HepG2 (cell line): ENCODE results near the gene ZNF493. TPM values are rescaled to one million over a fixed set of nuclear protein-coding genes. Genes with fewer than 3 reads are reported as not detected.

ENCODE experiments used
- AGO2 ChIP-seq: fragments of 200-400 bp; formaldehyde crosslinking; optimal IDR thresholded peaks from 2 replicates; pipeline ENCODE3; 2017; ENCODE audit warnings: mild to moderate bottlenecking, low read depth, low read length, moderate library complexity
- DMAP1 ChIP-seq: IDR thresholded peaks from 2 replicates; pipeline ENCODE4 v1.6.1; 2016
- DR1 ChIP-seq: sonication (generic); formaldehyde crosslinking; IDR thresholded peaks from 2 replicates; pipeline ENCODE4 v1.8.0; 2021; ENCODE audit warnings: mild to moderate bottlenecking, missing genetic modification reagents, inconsistent platforms
- EED ChIP-seq: sonication (generic); formaldehyde crosslinking; IDR thresholded peaks from 2 replicates; pipeline ENCODE4 v1.5.0; 2020; ENCODE audit warnings: mild to moderate bottlenecking, missing genetic modification reagents
- EZH2 ChIP-seq: conservative IDR thresholded peaks from 2 replicates; pipeline ENCODE4 v1.6.1; 2012; ENCODE audit warnings: mild to moderate bottlenecking, low read depth, low read length, moderate library complexity
- IKZF4 ChIP-seq: sonication (generic); formaldehyde crosslinking; IDR thresholded peaks from 2 replicates; pipeline ENCODE4 v1.5.1; 2020; ENCODE audit warnings: borderline replicate concordance, mild to moderate bottlenecking, low read depth, missing genetic modification reagents; ENCODE audit errors: not compliant biosample characterization
- LCORL ChIP-seq, 2 experiments: fragments of 450-650 bp in 1 of 2; sonication (generic) in 1 of 2; formaldehyde crosslinking in 1 of 2; IDR thresholded peaks; 2 replicates each; pipeline versions ENCODE4 v1.5.0 to v1.6.1; 2017 to 2020; ENCODE audit warnings: antibody characterized with exemption in 1 of 2, missing genetic modification reagents in 1 of 2
- MXI1 ChIP-seq: IDR thresholded peaks from 3 replicates; pipeline ENCODE4 v1.6.1; 2012; ENCODE audit warnings: low read depth, low read length, inconsistent platforms, borderline replicate concordance
- PHF8 ChIP-seq: sonication (generic); formaldehyde crosslinking; IDR thresholded peaks from 2 replicates; pipeline ENCODE4 v1.5.0; 2020; ENCODE audit warnings: missing genetic modification reagents
- TOE1 ChIP-seq: sonication (generic); formaldehyde crosslinking; IDR thresholded peaks from 2 replicates; pipeline ENCODE4 v1.4.0; 2020; ENCODE audit warnings: mild to moderate bottlenecking, missing genetic modification reagents
- TSC22D2 ChIP-seq: sonication (generic); formaldehyde crosslinking; IDR thresholded peaks from 2 replicates; pipeline ENCODE4 v1.5.1; 2020; ENCODE audit warnings: missing genetic modification reagents, mild to moderate bottlenecking, borderline replicate concordance
- YY1 ChIP-seq: IDR thresholded peaks from 2 replicates; pipeline ENCODE4 v1.6.1; 2011; ENCODE audit warnings: low read length, low read depth, moderate library complexity, mild to moderate bottlenecking; ENCODE audit not compliant: insufficient read depth, insufficient replicate concordance
- ZBTB26 ChIP-seq: IDR thresholded peaks from 2 replicates; pipeline ENCODE4 v1.6.1; 2016; ENCODE audit warnings: missing compliant biosample characterization, missing genetic modification reagents, borderline replicate concordance
- ZBTB38 ChIP-seq: sonication (generic); formaldehyde crosslinking; IDR thresholded peaks from 2 replicates; pipeline ENCODE4 v1.5.1; 2020; ENCODE audit warnings: mild to moderate bottlenecking, missing genetic modification reagents
- ZBTB7B ChIP-seq: sonication (generic); formaldehyde crosslinking; IDR thresholded peaks from 2 replicates; pipeline ENCODE4 v1.4.0; 2020; ENCODE audit warnings: missing genetic modification reagents
- ZFP37 ChIP-seq: sonication (generic); formaldehyde crosslinking; IDR thresholded peaks from 2 replicates; pipeline ENCODE4 v1.4.0; 2020; ENCODE audit warnings: missing genetic modification reagents, borderline replicate concordance
- ZFX ChIP-seq: sonication (generic); formaldehyde crosslinking; IDR thresholded peaks from 2 replicates; pipeline ENCODE4 v1.4.0; 2020; ENCODE audit warnings: mild to moderate bottlenecking, low read depth, missing genetic modification reagents, moderate library complexity
- ZMYM2 ChIP-seq: sonication (generic); formaldehyde crosslinking; IDR thresholded peaks from 2 replicates; pipeline ENCODE4 v1.8.0; 2022; ENCODE audit warnings: mild to moderate bottlenecking, missing genetic modification reagents
- ZMYM4 ChIP-seq: sonication (generic); formaldehyde crosslinking; IDR thresholded peaks from 2 replicates; pipeline ENCODE4 v1.8.1; 2023; ENCODE audit warnings: mild to moderate bottlenecking, missing genetic modification reagents
- ZNF143 ChIP-seq: sonication (generic); formaldehyde crosslinking; IDR thresholded peaks from 2 replicates; pipeline ENCODE4 v1.4.0; 2020; ENCODE audit warnings: missing genetic modification reagents
- ZNF234 ChIP-seq: sonication (generic); formaldehyde crosslinking; conservative IDR thresholded peaks from 2 replicates; pipeline ENCODE4 v1.5.1; 2020; ENCODE audit warnings: mild to moderate bottlenecking, missing genetic modification reagents
- ZNF382 ChIP-seq: sonication (generic); formaldehyde crosslinking; IDR thresholded peaks from 2 replicates; pipeline ENCODE4 v1.5.0; 2020; ENCODE audit warnings: missing genetic modification reagents, mild to moderate bottlenecking, borderline replicate concordance
- ZNF547 ChIP-seq: sonication (generic); formaldehyde crosslinking; IDR thresholded peaks from 2 replicates; pipeline ENCODE4 v1.5.1; 2020; ENCODE audit warnings: mild to moderate bottlenecking, missing genetic modification reagents
- ZNF652 ChIP-seq: IDR thresholded peaks from 2 replicates; pipeline ENCODE4 v1.6.1; 2016; ENCODE audit warnings: low read depth, borderline replicate concordance
- ZNF761 ChIP-seq: sonication (generic); formaldehyde crosslinking; conservative IDR thresholded peaks from 2 replicates; pipeline ENCODE4 v1.4.0; 2020; ENCODE audit warnings: mild to moderate bottlenecking, missing genetic modification reagents
- ZNF878 ChIP-seq: sonication (generic); formaldehyde crosslinking; IDR thresholded peaks from 2 replicates; pipeline ENCODE4 v1.8.1; 2023; ENCODE audit warnings: mild to moderate bottlenecking, missing genetic modification reagents, moderate library complexity
- polyA plus RNA-seq, 8 experiments: library from polyadenylated mRNA; depleted of rRNA in 3 of 8; stranded (reverse) in 7 of 8; unstranded in 1 of 8; fragments of >200 nt; fragmentation: Illumina TruSeq in 4 of 8; extraction: Trizol in 4 of 8; gene quantifications; 2 replicates each; pipeline versions ENCODE4 v1.2.1 to v1.2.3, GENCODE V29; 2011 to 2016; ENCODE audit warnings: low read depth in 4 of 8, missing spikeins in 1 of 8, mixed read lengths in 1 of 8; ENCODE audit not compliant: insufficient read depth in 1 of 8
- total RNA-seq, 5 experiments: library from RNA; depleted of rRNA; stranded (reverse); fragments of >200 nt; fragmentation: Illumina TruSeq; extraction: Trizol; gene quantifications; 2 replicates each; pipeline ENCODE4 v1.2.3, GENCODE V29; 2016; ENCODE audit warnings: low read depth in 1 of 5
- TF ChIP-seq, protein P1 (sequence below): sonication (generic); formaldehyde crosslinking; conservative IDR thresholded peaks from 2 replicates; pipeline ENCODE4 v1.4.0; 2020; ENCODE audit warnings: missing genetic modification reagents
- TF ChIP-seq, protein P2 (sequence below): IDR thresholded peaks from 2 replicates; pipeline ENCODE4 v1.6.1; 2016; ENCODE audit warnings: control low read depth

Gene ZNF493
- total and polyA plus RNA-seq, 2 of the 13 experiments (the other 11 are each of a cell fraction or from before 2014, with no cell fraction given) = 6.8 to 9.0 TPM

DNA sequence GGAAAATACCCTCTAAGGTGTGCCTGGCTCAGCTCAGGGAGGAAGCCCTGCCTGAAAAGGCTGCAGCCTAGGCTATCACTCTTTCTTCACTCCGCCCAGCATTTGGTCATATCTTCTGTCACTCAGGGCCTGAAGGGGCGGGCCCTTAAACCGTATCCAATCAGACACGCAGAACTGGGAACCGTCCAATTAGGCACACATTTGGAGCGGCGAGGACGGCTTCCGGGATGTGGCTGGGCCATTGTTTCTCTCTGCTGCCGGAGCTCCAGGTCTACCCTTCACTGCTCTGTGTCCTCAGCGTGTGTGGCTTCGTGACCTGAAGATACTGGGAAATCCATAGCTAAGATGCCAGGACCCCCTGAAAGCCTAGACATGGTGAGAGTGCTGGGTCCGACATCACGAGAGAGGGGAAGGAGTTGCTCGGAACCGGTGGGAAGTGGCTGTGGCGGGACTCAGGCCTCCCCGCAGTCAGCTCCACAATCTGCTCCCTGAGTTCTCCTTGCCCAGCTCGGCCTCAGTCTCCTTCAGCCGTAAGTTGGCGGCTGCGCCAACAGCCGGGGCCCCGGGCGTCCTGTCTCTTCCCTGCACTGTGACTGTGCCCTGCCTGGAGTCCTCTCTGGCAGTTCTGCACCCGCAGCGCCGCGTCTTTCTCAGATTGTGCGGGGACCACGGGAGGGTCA is at the start of gene ZNF493 (continued):
- 0 out of 2 replicates have a peak, but pooled peaks have one; percentile 53 for TF ChIP-seq TSC22D2
- no peak for TF ChIP-seq TOE1
- TF ChIP-seq, protein P1, sequence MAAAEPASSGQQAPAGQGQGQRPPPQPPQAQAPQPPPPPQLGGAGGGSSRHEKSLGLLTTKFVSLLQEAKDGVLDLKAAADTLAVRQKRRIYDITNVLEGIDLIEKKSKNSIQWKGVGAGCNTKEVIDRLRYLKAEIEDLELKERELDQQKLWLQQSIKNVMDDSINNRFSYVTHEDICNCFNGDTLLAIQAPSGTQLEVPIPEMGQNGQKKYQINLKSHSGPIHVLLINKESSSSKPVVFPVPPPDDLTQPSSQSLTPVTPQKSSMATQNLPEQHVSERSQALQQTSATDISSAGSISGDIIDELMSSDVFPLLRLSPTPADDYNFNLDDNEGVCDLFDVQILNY (CRISPR knock-in tag) = no peak
- TF ChIP-seq ZMYM2 (CRISPR knock-in tag) = no peak
- no peak for TF ChIP-seq AGO2
- 0 out of 2 replicates have a peak, but pooled peaks have one; percentile 32 for TF ChIP-seq ZBTB38
- TF ChIP-seq ZFP37 (CRISPR knock-in tag) = no peak
- peak; percentile 94 for TF ChIP-seq ZFX (CRISPR knock-in tag)
- TF ChIP-seq EZH2 = no peak
- TF ChIP-seq ZBTB7B (CRISPR knock-in tag) = no peak
- peak; percentile 28; the same call in 1 of the 3 replicates for TF ChIP-seq MXI1
- TF ChIP-seq ZMYM4 (CRISPR knock-in tag) = peak; percentile 96
- TF ChIP-seq PHF8 (CRISPR knock-in tag) = peak; percentile 90
- TF ChIP-seq ZNF547 (CRISPR knock-in tag) = no peak
- TF ChIP-seq IKZF4 = no peak
- no peak for TF ChIP-seq LCORL (IDR thresholded peaks at IDR 0.05)
- TF ChIP-seq LCORL (CRISPR knock-in tag; IDR thresholded peaks at IDR 0.05) = no peak
- TF ChIP-seq DR1 (CRISPR knock-in tag) = peak; percentile 40; the same call in 1 of the 2 replicates
- peak; percentile 31; the same call in 1 of the 2 replicates for TF ChIP-seq DMAP1
- no peak for TF ChIP-seq ZNF878 (CRISPR knock-in tag)
- TF ChIP-seq, protein P2, sequence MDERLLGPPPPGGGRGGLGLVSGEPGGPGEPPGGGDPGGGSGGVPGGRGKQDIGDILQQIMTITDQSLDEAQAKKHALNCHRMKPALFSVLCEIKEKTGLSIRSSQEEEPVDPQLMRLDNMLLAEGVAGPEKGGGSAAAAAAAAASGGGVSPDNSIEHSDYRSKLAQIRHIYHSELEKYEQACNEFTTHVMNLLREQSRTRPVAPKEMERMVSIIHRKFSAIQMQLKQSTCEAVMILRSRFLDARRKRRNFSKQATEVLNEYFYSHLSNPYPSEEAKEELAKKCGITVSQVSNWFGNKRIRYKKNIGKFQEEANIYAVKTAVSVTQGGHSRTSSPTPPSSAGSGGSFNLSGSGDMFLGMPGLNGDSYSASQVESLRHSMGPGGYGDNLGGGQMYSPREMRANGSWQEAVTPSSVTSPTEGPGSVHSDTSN (CRISPR knock-in tag) = peak; percentile 93
- TF ChIP-seq EED (CRISPR knock-in tag) = no peak
- 0 out of 2 replicates have a peak, but pooled peaks have one; percentile 26 for TF ChIP-seq ZNF761
- TF ChIP-seq ZNF382 (CRISPR knock-in tag) = no peak
- no peak for TF ChIP-seq ZNF234
- TF ChIP-seq ZNF143 (CRISPR knock-in tag) = 0 out of 2 replicates have a peak, but pooled peaks have one; percentile 20
- TF ChIP-seq YY1 = peak; percentile 6
- no peak for TF ChIP-seq ZNF652 (CRISPR knock-in tag)
- TF ChIP-seq ZBTB26 = peak; percentile 36; the same call in 1 of the 2 replicates
